ENCODE data around the gene GALNT17.

The GALNT17 gene

GRCh38 chr7:71361451-71362032, 229.6 kb downstream of the GALNT17 start:
- TF ChIP-seq CTCF (IDR thresholded peaks at IDR 0.05; ENCODE audit: insufficient read depth, low read length, poor library complexity, severe bottlenecking) = no peak
- H3K27me3 ChIP-seq (replicated peaks; ENCODE audit: control insufficient read depth, insufficient read depth, low read length) = no peaks in the 10 kb centered on the region
- no peaks in the 10 kb centered on the region for H3K36me3 ChIP-seq (ENCODE audit: control insufficient read depth, insufficient read depth, low read length)
- DNase-seq (ENCODE audit: extremely low read depth, insufficient read length) = no peak
- no peak overlapping the region for H3K4me3 ChIP-seq (replicated peaks; ENCODE audit: low read depth, low read length)

- H3K36me3 ChIP-seq (ENCODE audit: control insufficient read depth, insufficient read depth, low read length) = no peaks in the 10 kb centered on the region
- no peak for DNase-seq (ENCODE audit: extremely low read depth, insufficient read length)
- H3K4me3 ChIP-seq (replicated peaks; ENCODE audit: low read depth, low read length) = no peak overlapping the region
- H3K27me3 ChIP-seq (replicated peaks; ENCODE audit: control insufficient read depth, insufficient read depth, low read length) = no peaks in the 10 kb centered on the region
- TF ChIP-seq CTCF (IDR thresholded peaks at IDR 0.05; ENCODE audit: insufficient read depth, low read length, poor library complexity, severe bottlenecking) = no peak
These were observed 230.3 kb downstream of the GALNT17 start for GRCh38 chr7:71362240-71362639.

GRCh38 chr7:71363223-71363622, 231.3 kb downstream of the GALNT17 start:
- no peak for TF ChIP-seq CTCF (IDR thresholded peaks at IDR 0.05; ENCODE audit: insufficient read depth, low read length, poor library complexity, severe bottlenecking)
- Histone ChIP-seq H3K27me3 (replicated peaks; ENCODE audit: control insufficient read depth, insufficient read depth, low read length) (no peaks in the 10 kb centered on the region), H3K36me3 (ENCODE audit: control insufficient read depth, insufficient read depth, low read length) (no peaks in the 10 kb centered on the region), H3K4me3 (replicated peaks; ENCODE audit: low read depth, low read length) (no peak overlapping the region)
- DNase-seq (ENCODE audit: extremely low read depth, insufficient read length) = no peak

GRCh38 chr7:71363627-71364026, 231.7 kb downstream of the GALNT17 start:
- H3K36me3 ChIP-seq (ENCODE audit: control insufficient read depth, insufficient read depth, low read length) = no peaks in the 10 kb centered on the region
- no peaks in the 10 kb centered on the region for H3K27me3 ChIP-seq (replicated peaks; ENCODE audit: control insufficient read depth, insufficient read depth, low read length)
- no peak for TF ChIP-seq CTCF (IDR thresholded peaks at IDR 0.05; ENCODE audit: insufficient read depth, low read length, poor library complexity, severe bottlenecking)
- DNase-seq (ENCODE audit: extremely low read depth, insufficient read length) = no peak
- H3K4me3 ChIP-seq (replicated peaks; ENCODE audit: low read depth, low read length) = no peak overlapping the region

DNA sequence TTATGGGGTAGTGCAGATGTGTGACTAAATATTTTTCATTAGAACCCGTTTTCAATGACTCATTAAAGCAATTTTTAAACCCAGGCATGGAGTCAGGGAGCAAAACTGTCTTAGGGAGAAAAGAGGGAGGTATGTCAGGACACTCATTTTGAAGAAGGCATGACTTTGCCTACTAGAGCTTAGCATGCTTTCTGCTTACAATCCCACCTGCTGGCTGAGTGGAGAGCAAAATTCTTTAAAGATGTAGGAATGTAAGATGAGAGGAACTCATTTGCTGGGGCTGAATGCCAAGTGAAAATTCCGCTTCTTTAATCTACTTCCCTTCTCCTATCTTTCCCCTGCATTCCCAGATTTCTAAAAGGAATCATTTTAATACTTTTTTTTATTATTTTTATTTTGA, 232.6 kb downstream of the GALNT17 start:
- no peak for DNase-seq (ENCODE audit: extremely low read depth, insufficient read length)
- Histone ChIP-seq H3K27me3 (replicated peaks; ENCODE audit: control insufficient read depth, insufficient read depth, low read length) (no peaks in the 10 kb centered on the region), H3K4me3 (replicated peaks; ENCODE audit: low read depth, low read length) (no peak overlapping the region), H3K36me3 (ENCODE audit: control insufficient read depth, insufficient read depth, low read length) (no peaks in the 10 kb centered on the region)
- TF ChIP-seq CTCF (IDR thresholded peaks at IDR 0.05; ENCODE audit: insufficient read depth, low read length, poor library complexity, severe bottlenecking) = no peak

- no peak for DNase-seq (ENCODE audit: extremely low read depth, insufficient read length)
- no peaks in the 10 kb centered on the region for H3K27me3 ChIP-seq (replicated peaks; ENCODE audit: control insufficient read depth, insufficient read depth, low read length)
- no peak for TF ChIP-seq CTCF (IDR thresholded peaks at IDR 0.05; ENCODE audit: insufficient read depth, low read length, poor library complexity, severe bottlenecking)
- no peaks in the 10 kb centered on the region for H3K36me3 ChIP-seq (ENCODE audit: control insufficient read depth, insufficient read depth, low read length)
- H3K4me3 ChIP-seq (replicated peaks; ENCODE audit: low read depth, low read length) = no peak overlapping the region
These were observed 241.0 kb downstream of the GALNT17 start for GRCh38 chr7:71372991-71373390.
